ENCODE data around the gene LCLAT1.

The LCLAT1 gene

DNA sequence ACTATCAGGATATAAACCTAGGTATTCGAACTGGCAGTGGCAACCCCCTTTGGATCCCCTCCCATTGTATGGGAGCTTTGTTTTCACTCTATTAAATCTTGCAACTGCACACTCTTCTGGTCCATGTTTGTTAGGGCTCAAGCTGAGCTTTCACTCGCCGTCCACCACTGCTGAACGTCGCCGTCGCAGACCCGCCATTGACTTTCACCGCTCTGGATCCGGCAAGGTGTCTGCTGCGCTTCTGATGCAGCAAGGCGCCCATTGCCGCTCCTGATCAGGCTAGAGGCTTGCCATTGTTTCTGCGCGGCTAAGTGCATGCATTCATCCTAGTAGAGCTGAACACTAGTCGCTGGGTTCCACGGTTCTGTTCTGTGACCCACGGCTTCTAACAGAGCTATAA is 69.1 kb downstream of the LCLAT1 start:
- Histone ChIP-seq H3K9me3 (ENCODE audit: control insufficient read depth, insufficient read depth, low read length) (peaks cover 12% of the 10 kb centered on the region; the same call in 1 of the 2 replicates), H3K27ac (ENCODE audit: low read depth, low read length) (no peak overlapping the region), H3K4me2 (ENCODE audit: low read length) (no peak overlapping the region), H4K20me1 (ENCODE audit: control insufficient read depth, insufficient read depth, low read depth, low read length) (no peaks in the 10 kb centered on the region), H3K4me3 (ENCODE audit: low read length) (no peak overlapping the region), H3K79me2 (ENCODE audit: control insufficient read depth, low read length) (peaks cover 17% of the 10 kb centered on the region), H3K4me1 (ENCODE audit: control insufficient read depth, low read length) (no peaks in the 10 kb centered on the region), H3K36me3 (ENCODE audit: control insufficient read depth, low read length) (peaks cover 10% of the 10 kb centered on the region), H3K27me3 (ENCODE audit: control insufficient read depth, low read length) (no peaks in the 10 kb centered on the region), H3F3A (ENCODE audit: control insufficient read depth, insufficient read depth) (no peaks in the 10 kb centered on the region), H3K9me2 (replicated peaks; ENCODE audit: control insufficient read depth, low read length) (no peaks in the 10 kb centered on the region)
- no peak for TF ChIP-seq EZH2phosphoT487 (IDR thresholded peaks at IDR 0.05; ENCODE audit: borderline replicate concordance, low read length)
- TF ChIP-seq, protein P1, sequence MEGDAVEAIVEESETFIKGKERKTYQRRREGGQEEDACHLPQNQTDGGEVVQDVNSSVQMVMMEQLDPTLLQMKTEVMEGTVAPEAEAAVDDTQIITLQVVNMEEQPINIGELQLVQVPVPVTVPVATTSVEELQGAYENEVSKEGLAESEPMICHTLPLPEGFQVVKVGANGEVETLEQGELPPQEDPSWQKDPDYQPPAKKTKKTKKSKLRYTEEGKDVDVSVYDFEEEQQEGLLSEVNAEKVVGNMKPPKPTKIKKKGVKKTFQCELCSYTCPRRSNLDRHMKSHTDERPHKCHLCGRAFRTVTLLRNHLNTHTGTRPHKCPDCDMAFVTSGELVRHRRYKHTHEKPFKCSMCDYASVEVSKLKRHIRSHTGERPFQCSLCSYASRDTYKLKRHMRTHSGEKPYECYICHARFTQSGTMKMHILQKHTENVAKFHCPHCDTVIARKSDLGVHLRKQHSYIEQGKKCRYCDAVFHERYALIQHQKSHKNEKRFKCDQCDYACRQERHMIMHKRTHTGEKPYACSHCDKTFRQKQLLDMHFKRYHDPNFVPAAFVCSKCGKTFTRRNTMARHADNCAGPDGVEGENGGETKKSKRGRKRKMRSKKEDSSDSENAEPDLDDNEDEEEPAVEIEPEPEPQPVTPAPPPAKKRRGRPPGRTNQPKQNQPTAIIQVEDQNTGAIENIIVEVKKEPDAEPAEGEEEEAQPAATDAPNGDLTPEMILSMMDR (IDR thresholded peaks at IDR 0.05; ENCODE audit: low read depth, low read length, poor library complexity, severe bottlenecking), result no peak

DNA sequence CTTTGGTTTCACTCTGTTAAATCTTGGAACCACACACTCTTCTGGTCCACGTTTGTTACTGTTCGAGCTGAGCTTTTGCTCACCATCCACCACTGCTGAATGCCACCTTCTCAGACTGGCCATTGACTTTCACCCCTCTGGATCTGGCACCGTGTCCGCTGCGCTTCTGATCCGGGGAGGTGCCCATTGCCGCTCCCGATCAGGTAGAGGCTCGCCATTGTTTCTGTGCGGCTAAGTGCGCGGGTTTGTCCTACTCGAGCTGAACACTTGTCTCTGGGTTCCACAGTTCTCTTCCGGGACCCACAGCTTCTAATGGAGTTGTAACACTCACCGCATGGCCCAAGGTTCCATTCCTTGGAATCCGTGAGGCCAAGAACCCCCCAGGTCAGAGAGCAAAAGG is 72.8 kb downstream of the LCLAT1 start:
- Histone ChIP-seq H3K36me3 (ENCODE audit: control insufficient read depth, low read length) (peaks cover 10% of the 10 kb centered on the region), H3K9me2 (replicated peaks; ENCODE audit: control insufficient read depth, low read length) (no peaks in the 10 kb centered on the region), H3F3A (ENCODE audit: control insufficient read depth, insufficient read depth) (no peaks in the 10 kb centered on the region), H3K27me3 (ENCODE audit: control insufficient read depth, low read length) (no peaks in the 10 kb centered on the region), H3K27ac (ENCODE audit: low read depth, low read length) (no peak overlapping the region), H4K20me1 (ENCODE audit: control insufficient read depth, insufficient read depth, low read depth, low read length) (no peaks in the 10 kb centered on the region), H3K4me3 (ENCODE audit: low read length) (no peak overlapping the region), H3K9me3 (ENCODE audit: control insufficient read depth, insufficient read depth, low read length) (peaks cover 12% of the 10 kb centered on the region; the same call in 1 of the 2 replicates), H3K4me2 (ENCODE audit: low read length) (no peak overlapping the region), H3K79me2 (ENCODE audit: control insufficient read depth, low read length) (peaks cover under 1% of the 10 kb centered on the region), H3K4me1 (ENCODE audit: control insufficient read depth, low read length) (no peaks in the 10 kb centered on the region)
- TF ChIP-seq EZH2phosphoT487 (IDR thresholded peaks at IDR 0.05; ENCODE audit: borderline replicate concordance, low read length), result no peak
- TF ChIP-seq, protein P1 (IDR thresholded peaks at IDR 0.05; ENCODE audit: low read depth, low read length, poor library complexity, severe bottlenecking), result no peak

DNA sequence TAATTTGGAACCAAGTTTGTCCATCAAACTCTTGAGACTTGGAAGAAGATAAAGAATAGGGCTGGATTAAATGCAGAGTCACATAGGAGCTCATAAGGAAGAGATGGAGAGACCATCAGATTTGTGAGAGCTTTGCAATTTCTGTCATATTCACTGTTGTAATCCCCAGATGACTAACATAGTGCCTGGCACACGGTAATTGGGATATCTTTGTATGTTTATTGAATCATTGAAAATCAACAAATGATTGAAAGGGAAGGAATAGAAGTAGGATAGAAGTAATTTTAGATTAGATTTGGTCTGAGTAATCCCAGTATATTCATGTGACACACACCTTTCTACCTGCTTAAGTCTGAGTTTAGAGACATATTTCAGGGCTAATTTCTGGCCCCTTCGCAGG is 75.4 kb downstream of the LCLAT1 start:
- Histone ChIP-seq H3K9me3 (ENCODE audit: control insufficient read depth, insufficient read depth, low read length) (peaks cover 12% of the 10 kb centered on the region; the same call in 1 of the 2 replicates), H3K4me3 (ENCODE audit: low read length) (no peak overlapping the region), H3K4me1 (ENCODE audit: control insufficient read depth, low read length) (no peaks in the 10 kb centered on the region), H3K9me2 (replicated peaks; ENCODE audit: control insufficient read depth, low read length) (no peaks in the 10 kb centered on the region), H3K27ac (ENCODE audit: low read depth, low read length) (no peak overlapping the region), H3F3A (ENCODE audit: control insufficient read depth, insufficient read depth) (no peaks in the 10 kb centered on the region), H4K20me1 (ENCODE audit: control insufficient read depth, insufficient read depth, low read depth, low read length) (no peaks in the 10 kb centered on the region), H3K4me2 (ENCODE audit: low read length) (no peak overlapping the region), H3K36me3 (ENCODE audit: control insufficient read depth, low read length) (peaks cover 13% of the 10 kb centered on the region), H3K27me3 (ENCODE audit: control insufficient read depth, low read length) (no peaks in the 10 kb centered on the region), H3K79me2 (ENCODE audit: control insufficient read depth, low read length) (no peaks in the 10 kb centered on the region; the same call in 1 of the 2 replicates)
- TF ChIP-seq, protein P1 (IDR thresholded peaks at IDR 0.05; ENCODE audit: low read depth, low read length, poor library complexity, severe bottlenecking), result no peak
- TF ChIP-seq EZH2phosphoT487 (IDR thresholded peaks at IDR 0.05; ENCODE audit: borderline replicate concordance, low read length), result no peak

Measured in DOHH2 (cell line).